Hematopoietic multipotent progenitor cell treated with erythropoietin and hydrocortisone succinate and interleukin-3 and kit ligand, for 8 days (in vitro differentiated cells): ENCODE results near the gene EIF2B2.
"Not testable (repeated sequence)": the region's sequence is repeated elsewhere in the genome, so short reads cannot be mapped to it uniquely, and the experiment has no call there.

Experiments used
- DNase-seq: peaks from one replicate; pipeline ENCODE4 v3.0.0-alpha.2; 2015

Gene EIF2B2

GRCh38 chr14:74974364-74975058, 28.2 kb upstream of the EIF2B2 start:
- no peak for DNase-seq

GRCh38 chr14:74975059-74975810, 27.5 kb upstream of the EIF2B2 start:
- no peak for DNase-seq

GRCh38 chr14:74976264-74977113, 26.2 kb upstream of the EIF2B2 start:
- no peak for DNase-seq

- no peak for DNase-seq
Measured at GRCh38 chr14:74977164-74977900, 25.4 kb upstream of the EIF2B2 start.

GRCh38 chr14:74977901-74978385, 24.8 kb upstream of the EIF2B2 start:
- DNase-seq: no peak

- no peak for DNase-seq
Measured at GRCh38 chr14:74978416-74978947, 24.2 kb upstream of the EIF2B2 start.

GRCh38 chr14:74979029-74979428, 23.7 kb upstream of the EIF2B2 start:
- no peak for DNase-seq

- DNase-seq: no peak
Measured at GRCh38 chr14:74979442-74980397, 23.0 kb upstream of the EIF2B2 start.

- no peak for DNase-seq
Measured at GRCh38 chr14:74980398-74980730, 22.4 kb upstream of the EIF2B2 start.

GRCh38 chr14:74980731-74981461, 21.8 kb upstream of the EIF2B2 start:
- no peak for DNase-seq

GRCh38 chr14:74981462-74981782, 21.3 kb upstream of the EIF2B2 start:
- no peak for DNase-seq

GRCh38 chr14:74981833-74982232, 20.9 kb upstream of the EIF2B2 start:
- DNase-seq: no peak

- no peak for DNase-seq
Measured at GRCh38 chr14:74982661-74983060, 20.1 kb upstream of the EIF2B2 start.

- DNase-seq: no peak
Measured at GRCh38 chr14:74983343-74983742, 19.4 kb upstream of the EIF2B2 start.

- DNase-seq: no peak
Measured at GRCh38 chr14:74984236-74985027, 18.3 kb upstream of the EIF2B2 start.

- no peak for DNase-seq
Measured at GRCh38 chr14:74985028-74985310, 17.8 kb upstream of the EIF2B2 start.

- no peak for DNase-seq
Measured at GRCh38 chr14:74985806-74986205, 16.9 kb upstream of the EIF2B2 start.

GRCh38 chr14:74988131-74988530, 14.6 kb upstream of the EIF2B2 start:
- DNase-seq: no peak

- DNase-seq: no peak
Measured at GRCh38 chr14:74988993-74989392, 13.7 kb upstream of the EIF2B2 start.

- not testable (repeated sequence) for DNase-seq
Measured at GRCh38 chr14:74994182-74994581, 8.5 kb upstream of the EIF2B2 start.
